GM06990 (cell line): ENCODE results near the gene MARK3.

ENCODE experiments used
- DNase-seq: peaks from one replicate; pipeline ENCODE4 v3.0.0-alpha.2; 2011; ENCODE audit not compliant: insufficient read length; ENCODE audit errors: extremely low read depth
- H3K27me3 ChIP-seq: replicated peaks from 2 replicates; pipeline ENCODE4 v1.6.0; 2011; ENCODE audit warnings: low read length; ENCODE audit not compliant: control insufficient read depth, insufficient read depth
- H3K36me3 ChIP-seq: 2 replicates; pipeline ENCODE4 v1.5.1; 2011; ENCODE audit warnings: low read length; ENCODE audit not compliant: control insufficient read depth, insufficient read depth
- H3K4me3 ChIP-seq: replicated peaks from 2 replicates; pipeline ENCODE4 v1.5.1; 2011; ENCODE audit warnings: low read depth, mild to moderate bottlenecking, control low read depth, low read length
- TF ChIP-seq, protein P1 (sequence below): IDR thresholded peaks from 2 replicates; pipeline ENCODE4 v1.5.1; 2011; ENCODE audit warnings: low read length, control low read depth, mild to moderate bottlenecking, inconsistent platforms; ENCODE audit not compliant: insufficient read depth, poor library complexity, severe bottlenecking

The MARK3 gene

DNA sequence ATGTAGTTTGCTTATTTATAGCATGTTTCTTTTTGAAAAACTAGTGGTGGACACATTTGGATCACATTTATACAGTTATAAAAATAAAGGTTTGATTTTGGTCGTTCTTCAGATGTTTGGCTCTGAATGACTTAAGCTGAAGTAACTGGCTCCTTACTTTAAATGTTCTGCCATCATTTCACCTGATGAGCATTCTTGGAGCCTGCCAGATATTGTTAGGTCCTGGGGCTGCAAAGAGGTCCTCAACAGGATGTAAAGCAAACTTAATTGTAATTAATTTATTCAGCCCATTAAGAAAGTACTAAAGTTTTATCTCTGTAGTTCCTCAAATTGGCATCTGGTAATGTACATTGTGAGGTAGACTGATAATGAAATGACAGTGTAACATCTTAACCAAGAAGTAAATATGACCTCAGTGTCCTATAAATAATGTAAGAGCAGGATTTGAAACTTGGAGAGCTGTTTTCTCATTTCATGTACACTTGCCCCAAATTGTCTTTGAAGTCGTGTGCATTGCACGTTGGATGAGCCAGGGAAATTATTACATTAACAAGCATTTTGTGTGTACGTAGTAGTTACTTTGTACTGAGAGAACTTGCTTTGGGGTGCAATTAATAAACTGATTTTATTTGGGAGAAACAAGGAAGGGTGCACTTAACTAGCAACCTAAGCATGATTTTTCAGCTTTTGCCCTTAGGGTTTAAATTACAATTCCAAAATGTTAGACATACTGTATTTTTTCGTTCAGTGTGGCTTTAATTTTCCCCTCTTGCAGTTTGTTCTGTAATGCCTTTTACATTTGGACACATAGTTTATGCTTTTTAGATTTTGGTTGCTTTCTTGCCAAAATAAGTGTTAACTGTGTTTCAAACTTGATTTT is 43.7 kb upstream of the MARK3 start:
- Histone ChIP-seq H3K27me3 (no peaks in the 10 kb centered on the region), H3K36me3 (peaks cover 47% of the 10 kb centered on the region), H3K4me3 (no peak overlapping the region)
- no peak for DNase-seq
- TF ChIP-seq, protein P1, sequence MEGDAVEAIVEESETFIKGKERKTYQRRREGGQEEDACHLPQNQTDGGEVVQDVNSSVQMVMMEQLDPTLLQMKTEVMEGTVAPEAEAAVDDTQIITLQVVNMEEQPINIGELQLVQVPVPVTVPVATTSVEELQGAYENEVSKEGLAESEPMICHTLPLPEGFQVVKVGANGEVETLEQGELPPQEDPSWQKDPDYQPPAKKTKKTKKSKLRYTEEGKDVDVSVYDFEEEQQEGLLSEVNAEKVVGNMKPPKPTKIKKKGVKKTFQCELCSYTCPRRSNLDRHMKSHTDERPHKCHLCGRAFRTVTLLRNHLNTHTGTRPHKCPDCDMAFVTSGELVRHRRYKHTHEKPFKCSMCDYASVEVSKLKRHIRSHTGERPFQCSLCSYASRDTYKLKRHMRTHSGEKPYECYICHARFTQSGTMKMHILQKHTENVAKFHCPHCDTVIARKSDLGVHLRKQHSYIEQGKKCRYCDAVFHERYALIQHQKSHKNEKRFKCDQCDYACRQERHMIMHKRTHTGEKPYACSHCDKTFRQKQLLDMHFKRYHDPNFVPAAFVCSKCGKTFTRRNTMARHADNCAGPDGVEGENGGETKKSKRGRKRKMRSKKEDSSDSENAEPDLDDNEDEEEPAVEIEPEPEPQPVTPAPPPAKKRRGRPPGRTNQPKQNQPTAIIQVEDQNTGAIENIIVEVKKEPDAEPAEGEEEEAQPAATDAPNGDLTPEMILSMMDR: no peak

DNA sequence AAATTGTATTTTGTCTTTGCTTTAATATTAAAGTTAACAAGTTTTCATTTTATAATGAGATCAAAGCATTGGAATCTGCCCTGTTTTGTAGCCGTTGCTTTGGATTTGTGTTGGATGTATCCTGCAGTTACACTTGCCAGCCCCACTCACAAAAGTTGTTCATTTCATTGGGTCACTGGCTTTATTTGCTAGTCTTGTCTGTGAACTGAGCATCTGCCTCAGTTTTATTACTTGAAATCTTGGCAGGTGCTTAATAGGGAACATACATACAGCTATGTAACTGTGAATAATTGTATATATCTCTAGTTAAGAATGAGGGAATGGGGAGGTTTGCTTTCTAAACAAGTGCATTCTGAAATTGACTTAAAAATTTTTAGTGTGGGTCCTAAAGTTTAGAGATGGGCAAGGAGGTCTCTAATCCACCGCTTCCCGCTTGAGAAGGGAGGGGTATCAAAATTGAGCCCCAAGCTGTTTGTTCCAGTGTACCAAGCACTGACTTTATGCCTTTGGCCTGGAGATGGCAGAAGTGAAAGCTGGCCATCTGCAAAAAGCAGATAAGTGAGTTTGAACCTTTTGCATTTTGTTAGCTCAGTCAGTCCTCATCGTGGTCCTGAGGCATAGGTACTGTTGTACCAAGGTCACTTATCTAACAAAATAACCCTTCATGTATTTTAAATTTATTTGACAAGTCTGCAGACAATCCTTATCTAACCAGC is 41.9 kb upstream of the MARK3 start:
- TF ChIP-seq, protein P1: no peak
- Histone ChIP-seq H3K36me3 (peaks cover 35% of the 10 kb centered on the region), H3K4me3 (no peak overlapping the region), H3K27me3 (no peaks in the 10 kb centered on the region)
- DNase-seq: no peak

DNA sequence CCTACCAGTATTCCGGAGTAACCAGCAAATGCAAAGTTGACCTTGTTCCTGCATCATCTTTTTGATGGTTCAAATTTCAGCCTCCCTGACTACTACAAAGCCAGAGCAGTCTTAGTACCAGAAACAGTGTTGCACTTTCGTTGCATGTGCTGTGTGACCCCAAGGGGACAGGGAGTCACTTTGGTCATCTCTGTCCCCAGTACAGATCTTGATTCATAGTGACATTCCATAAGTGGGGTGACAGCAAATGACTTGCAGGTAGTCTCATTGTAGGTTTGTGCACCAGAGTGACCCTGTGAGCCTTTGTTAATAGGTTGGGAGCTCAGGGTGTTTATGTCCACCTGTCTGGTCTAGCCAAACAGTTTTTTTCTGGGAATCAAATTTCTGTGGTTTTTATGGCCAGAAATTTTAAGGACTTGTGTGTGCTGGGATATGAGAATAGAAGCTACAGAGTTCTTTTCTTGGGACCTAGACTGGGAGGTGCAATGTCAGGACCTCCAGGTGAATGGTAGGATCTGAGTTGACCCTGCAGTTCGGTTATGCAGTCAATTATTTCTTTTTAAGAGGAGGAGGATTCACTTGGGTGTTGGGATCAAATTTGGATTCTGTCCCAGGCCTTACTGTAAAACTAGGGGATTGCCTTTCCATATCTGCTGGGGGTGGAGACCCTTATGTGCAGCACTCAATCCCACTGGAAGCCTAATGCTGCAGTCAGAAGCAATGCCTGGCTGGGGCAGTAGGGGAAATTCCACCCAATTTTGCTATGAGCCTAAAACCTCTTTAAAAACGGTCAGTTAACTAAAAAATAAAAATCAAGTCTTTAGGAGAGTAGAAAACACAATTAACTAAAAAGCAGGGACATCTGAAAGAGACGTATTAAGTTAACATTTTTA is 41.1 kb upstream of the MARK3 start:
- no peaks in the 10 kb centered on the region for H3K27me3 ChIP-seq
- H3K4me3 ChIP-seq: no peak overlapping the region
- no peak for DNase-seq
- TF ChIP-seq, protein P1: no peak
- H3K36me3 ChIP-seq: peaks cover 31% of the 10 kb centered on the region

DNA sequence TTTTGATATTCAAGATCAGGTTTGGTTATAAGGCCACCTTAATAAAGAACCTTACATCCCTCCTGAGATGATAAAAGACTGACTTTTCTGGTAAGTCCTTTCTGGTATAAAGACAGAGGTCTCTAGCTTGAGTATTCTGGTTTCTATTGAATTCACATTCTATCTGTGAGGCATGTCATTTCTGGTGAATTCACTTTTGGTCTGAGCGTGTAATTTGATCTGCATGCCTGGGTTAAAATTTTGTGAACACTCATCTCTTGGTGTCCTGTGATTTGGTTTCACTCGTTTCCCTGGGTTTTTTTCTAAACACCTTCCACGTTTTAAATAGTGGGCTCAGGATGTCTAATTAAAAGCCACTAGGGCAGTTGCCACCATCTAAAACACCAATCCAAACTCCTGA is 38.9 kb upstream of the MARK3 start:
- H3K36me3 ChIP-seq: peaks cover 18% of the 10 kb centered on the region
- no peaks in the 10 kb centered on the region for H3K27me3 ChIP-seq
- TF ChIP-seq, protein P1: no peak
- no peak for DNase-seq
- H3K4me3 ChIP-seq: no peak overlapping the region

DNA sequence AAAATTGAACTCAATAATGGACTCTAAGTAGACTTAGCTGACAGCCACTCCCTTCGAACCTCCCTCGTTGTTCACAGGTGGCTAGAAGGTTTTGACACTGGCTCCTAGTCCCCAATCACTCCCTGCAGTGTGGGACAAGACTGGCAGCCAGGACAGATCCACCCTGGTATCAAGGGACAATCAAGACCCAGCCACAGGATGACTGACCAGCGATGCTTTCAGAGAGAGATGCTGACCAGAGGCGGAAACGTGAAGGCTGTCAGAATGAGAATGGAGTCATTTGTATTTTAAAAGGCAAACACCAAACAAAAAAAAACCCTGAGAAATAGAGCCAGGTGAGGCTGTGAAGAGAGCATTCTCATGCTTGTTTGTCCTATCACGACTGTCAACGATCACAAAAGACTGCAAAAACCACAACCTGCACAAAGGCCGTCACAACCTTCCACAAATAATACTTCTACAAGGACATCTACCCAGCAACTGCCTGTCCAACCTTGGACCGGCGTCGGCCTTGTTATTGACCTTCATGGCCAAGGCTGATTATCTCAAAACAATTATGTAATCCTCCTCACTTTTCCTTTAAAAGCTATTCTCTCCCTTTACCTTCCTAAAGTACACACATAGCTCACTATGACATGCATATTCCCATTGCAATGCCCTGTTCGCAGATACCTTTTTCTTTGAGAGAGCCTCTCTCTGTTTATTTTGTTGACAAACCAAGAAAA is 38.0 kb upstream of the MARK3 start:
- Histone ChIP-seq H3K4me3 (no peak overlapping the region), H3K36me3 (peaks cover 14% of the 10 kb centered on the region), H3K27me3 (no peaks in the 10 kb centered on the region)
- DNase-seq: no peak
- TF ChIP-seq, protein P1: no peak
